ENCODE measurements around the gene RAD51B.

DNA sequence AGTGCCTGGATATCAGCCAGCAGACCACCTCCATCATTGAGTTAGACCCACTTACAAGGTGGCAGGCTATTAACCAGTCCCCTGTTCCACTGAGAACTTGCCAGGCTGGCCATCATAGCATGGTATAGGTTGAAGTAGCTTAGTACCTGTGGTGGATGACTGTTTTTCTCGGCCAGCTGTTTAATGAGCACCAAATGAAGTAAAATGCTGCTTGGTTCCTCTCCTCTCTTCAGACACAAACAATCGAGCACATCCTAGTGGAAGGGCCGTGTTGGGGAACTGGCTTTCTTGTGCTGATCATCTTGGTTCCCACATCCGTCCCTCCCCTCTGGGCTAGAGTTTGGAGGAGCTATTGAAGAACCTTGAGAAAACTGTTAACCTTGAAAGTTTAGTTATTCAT is 486.2 kb downstream of the RAD51B start:
- no peak for TF ChIP-seq TAF1 (IDR thresholded peaks at IDR 0.05; ENCODE audit: low read depth, low read length)
- no peak for TF ChIP-seq POLR2A (IDR thresholded peaks at IDR 0.05; ENCODE audit: low read depth, low read length)
- peak; percentile 64 for TF ChIP-seq SPI1 (IDR thresholded peaks at IDR 0.05; ENCODE audit: low read depth, low read length)
- no peak for TF ChIP-seq POLR2AphosphoS5 (IDR thresholded peaks at IDR 0.05; ENCODE audit: low read depth, low read length)
- TF ChIP-seq PAX5 (IDR thresholded peaks at IDR 0.05; ENCODE audit: insufficient read depth, low read length, severe bottlenecking) = no peak

Measured in GM12891 (cell line).